Osteoblast (primary cell): ENCODE data around the gene VPS41. TPM values are rescaled to one million over a fixed set of nuclear protein-coding genes. Genes with fewer than 3 reads are reported as not detected.

Experiments used
- DNase-seq: peaks from one replicate; pipeline ENCODE4 v3.0.0; 2011; ENCODE audit warnings: low spot score, mixed read lengths; ENCODE audit not compliant: insufficient read length; ENCODE audit errors: missing footprints
- H2AFZ ChIP-seq: 2 replicates; pipeline ENCODE4 v1.6.0; 2011; ENCODE audit warnings: mild to moderate bottlenecking, low read length
- H3K27ac ChIP-seq: 2 replicates; pipeline ENCODE4 v1.5.1; 2011; ENCODE audit warnings: mild to moderate bottlenecking, low read depth, low read length, moderate library complexity
- H3K27me3 ChIP-seq: 2 replicates; pipeline ENCODE4 v1.6.0; 2012; ENCODE audit warnings: mild to moderate bottlenecking, control low read depth, inconsistent platforms, low read length, moderate library complexity; ENCODE audit not compliant: insufficient read depth
- H3K36me3 ChIP-seq: 2 replicates; pipeline ENCODE4 v1.5.1; 2011; ENCODE audit warnings: mild to moderate bottlenecking, low read length, control low read depth, moderate library complexity; ENCODE audit not compliant: insufficient read depth
- H3K4me1 ChIP-seq: 2 replicates; pipeline ENCODE4 v1.5.1; 2011; ENCODE audit warnings: mild to moderate bottlenecking, low read length, control low read depth, moderate library complexity; ENCODE audit not compliant: insufficient read depth
- H3K4me2 ChIP-seq: 2 replicates; pipeline ENCODE4 v1.6.0; 2011; ENCODE audit warnings: mild to moderate bottlenecking, low read length; ENCODE audit not compliant: insufficient read depth
- H3K4me3 ChIP-seq: fragments of 200-600 bp; sonication (generic); 3 replicates; pipeline ENCODE4 v1.5.1; 2012; ENCODE audit warnings: mild to moderate bottlenecking, low read length, inconsistent platforms; ENCODE audit not compliant: insufficient read depth
- H3K79me2 ChIP-seq: 2 replicates; pipeline ENCODE4 v1.6.0; 2012; ENCODE audit warnings: mild to moderate bottlenecking, low read length, control low read depth, inconsistent platforms; ENCODE audit not compliant: insufficient read depth
- H3K9me3 ChIP-seq: 2 replicates; pipeline ENCODE4 v1.5.1; 2011; ENCODE audit warnings: low read depth, low read length, control low read depth
- H4K20me1 ChIP-seq: 2 replicates; pipeline ENCODE4 v1.6.0; 2012; ENCODE audit warnings: mild to moderate bottlenecking, low read length, control low read depth; ENCODE audit not compliant: insufficient read depth
- total RNA-seq: library from RNA; depleted of rRNA; stranded (reverse); fragments of >200 nt; gene quantifications from 2 replicates; pipeline ENCODE4 v1.2.3, GENCODE V29; 2012
- TF ChIP-seq, protein P1 (sequence below): IDR thresholded peaks from 2 replicates; pipeline ENCODE4 v1.5.1; 2011; ENCODE audit warnings: mild to moderate bottlenecking, low read depth, low read length, moderate library complexity; ENCODE audit errors: extremely low read depth

Gene VPS41
- total RNA-seq, 1 donor: 78.5 TPM

GRCh38 chr7:38817526-38817925, 91.5 kb downstream of the VPS41 start:
- no peaks in the 10 kb centered on the region for H4K20me1 ChIP-seq
- H3K27me3 ChIP-seq: no peaks in the 10 kb centered on the region
- DNase-seq: no peak
- no peak overlapping the region for H2AFZ ChIP-seq
- H3K4me2 ChIP-seq: no peak overlapping the region
- TF ChIP-seq, protein P1, sequence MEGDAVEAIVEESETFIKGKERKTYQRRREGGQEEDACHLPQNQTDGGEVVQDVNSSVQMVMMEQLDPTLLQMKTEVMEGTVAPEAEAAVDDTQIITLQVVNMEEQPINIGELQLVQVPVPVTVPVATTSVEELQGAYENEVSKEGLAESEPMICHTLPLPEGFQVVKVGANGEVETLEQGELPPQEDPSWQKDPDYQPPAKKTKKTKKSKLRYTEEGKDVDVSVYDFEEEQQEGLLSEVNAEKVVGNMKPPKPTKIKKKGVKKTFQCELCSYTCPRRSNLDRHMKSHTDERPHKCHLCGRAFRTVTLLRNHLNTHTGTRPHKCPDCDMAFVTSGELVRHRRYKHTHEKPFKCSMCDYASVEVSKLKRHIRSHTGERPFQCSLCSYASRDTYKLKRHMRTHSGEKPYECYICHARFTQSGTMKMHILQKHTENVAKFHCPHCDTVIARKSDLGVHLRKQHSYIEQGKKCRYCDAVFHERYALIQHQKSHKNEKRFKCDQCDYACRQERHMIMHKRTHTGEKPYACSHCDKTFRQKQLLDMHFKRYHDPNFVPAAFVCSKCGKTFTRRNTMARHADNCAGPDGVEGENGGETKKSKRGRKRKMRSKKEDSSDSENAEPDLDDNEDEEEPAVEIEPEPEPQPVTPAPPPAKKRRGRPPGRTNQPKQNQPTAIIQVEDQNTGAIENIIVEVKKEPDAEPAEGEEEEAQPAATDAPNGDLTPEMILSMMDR: no peak
- H3K27ac ChIP-seq: no peak overlapping the region
- no peaks in the 10 kb centered on the region for H3K4me1 ChIP-seq
- no peaks in the 10 kb centered on the region for H3K36me3 ChIP-seq
- H3K79me2 ChIP-seq: no peaks in the 10 kb centered on the region
- H3K4me3 ChIP-seq: no peak overlapping the region
- H3K9me3 ChIP-seq: no peaks in the 10 kb centered on the region

DNA sequence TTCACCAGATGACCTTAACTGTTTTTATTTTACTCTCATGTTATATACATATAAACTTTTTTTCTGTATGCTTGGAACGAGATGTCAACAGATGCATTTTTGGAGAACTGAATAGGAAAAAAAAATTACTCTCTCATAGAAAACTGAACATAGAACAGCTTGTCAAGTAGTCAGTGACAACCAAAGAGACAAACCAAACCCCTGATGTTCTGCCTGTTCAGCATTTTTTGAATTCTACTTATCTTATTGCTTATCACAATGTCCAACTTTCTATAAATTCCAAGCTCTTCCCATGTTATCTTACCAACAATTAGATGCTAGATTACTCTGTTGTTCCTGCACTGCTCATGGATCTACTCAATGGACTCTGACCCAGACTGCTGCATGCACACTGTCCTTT, 95.2 kb downstream of the VPS41 start:
- no peak for DNase-seq
- TF ChIP-seq, protein P1: no peak
- no peak overlapping the region for H3K4me2 ChIP-seq

GRCh38 chr7:38806912-38807311, 102.1 kb downstream of the VPS41 start:
- Histone ChIP-seq H3K36me3 (no peaks in the 10 kb centered on the region), H4K20me1 (no peaks in the 10 kb centered on the region), H2AFZ (no peak overlapping the region), H3K4me1 (no peaks in the 10 kb centered on the region), H3K27me3 (no peaks in the 10 kb centered on the region), H3K27ac (no peak overlapping the region), H3K9me3 (no peaks in the 10 kb centered on the region), H3K79me2 (no peaks in the 10 kb centered on the region), H3K4me3 (no peak overlapping the region), H3K4me2 (no peak overlapping the region)
- TF ChIP-seq, protein P1: no peak
- no peak for DNase-seq

More for the DNA sequence above, 95.2 kb downstream of the VPS41 start:
- Histone ChIP-seq H4K20me1 (no peaks in the 10 kb centered on the region), H3K4me1 (no peaks in the 10 kb centered on the region), H3K79me2 (no peaks in the 10 kb centered on the region), H3K4me3 (no peak overlapping the region), H3K9me3 (no peaks in the 10 kb centered on the region), H3K36me3 (no peaks in the 10 kb centered on the region), H3K27me3 (no peaks in the 10 kb centered on the region), H2AFZ (no peak overlapping the region), H3K27ac (no peak overlapping the region)

DNA sequence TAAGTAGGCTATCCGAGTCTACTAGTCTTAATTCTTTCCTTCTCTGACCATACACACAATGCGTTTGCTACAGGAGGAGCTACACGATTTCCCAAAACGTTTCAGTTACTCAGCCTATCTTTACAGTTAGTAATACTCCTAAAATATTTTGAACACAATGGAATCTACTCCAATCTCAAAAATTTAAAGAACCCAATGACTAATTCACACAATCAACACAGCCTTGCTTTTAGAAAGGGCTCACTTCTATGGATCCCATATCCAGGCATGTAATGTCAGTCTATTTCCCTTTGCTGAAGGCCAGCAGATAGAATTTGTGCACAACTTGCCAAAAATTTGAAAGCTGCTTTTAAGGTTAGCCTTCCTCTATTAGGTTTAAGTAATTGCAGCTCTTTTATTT, 107.2 kb downstream of the VPS41 start:
- H3K27me3 ChIP-seq: no peaks in the 10 kb centered on the region
- H2AFZ ChIP-seq: no peak overlapping the region
- no peak overlapping the region for H3K27ac ChIP-seq
- H3K4me2 ChIP-seq: no peak overlapping the region
- H3K79me2 ChIP-seq: no peaks in the 10 kb centered on the region
- H3K9me3 ChIP-seq: no peaks in the 10 kb centered on the region
- H3K4me1 ChIP-seq: no peaks in the 10 kb centered on the region
- H4K20me1 ChIP-seq: no peaks in the 10 kb centered on the region
- H3K4me3 ChIP-seq: no peak overlapping the region
- TF ChIP-seq, protein P1: no peak
- no peak for DNase-seq
- H3K36me3 ChIP-seq: no peaks in the 10 kb centered on the region
